ENCODE data around the gene BAZ2B.

BAZ2B gene

GRCh38 chr2:159616286-159616701, at the start of gene BAZ2B:
Gene BAZ2B, minus strand, starts transcription at chr2:159616548. Its CDS starts 137,829 bp downstream, at chr2:159478719.
- Mint-ChIP-seq H3K4me3 (peak within 1 kb of the TSS; percentile 84), H3K36me3 (ENCODE audit: low read depth) (no peaks in the 10 kb centered on the region), H3K27me3 (ENCODE audit: low read depth) (peaks cover 47% of the 10 kb centered on the region), H3K9me3 (no peaks in the 10 kb centered on the region), H3K27ac (peak within 1 kb of the TSS; percentile 47), H3K4me1 (ENCODE audit: low read depth) (peaks cover 10% of the 10 kb centered on the region)
- DNase-seq (ENCODE audit: low spot score), result no peak

- no peak for DNase-seq (ENCODE audit: low spot score)
- H3K4me1 Mint-ChIP-seq (ENCODE audit: low read depth), result no peaks in the 10 kb centered on the region
- H3K27ac Mint-ChIP-seq, result no peak overlapping the region
- peaks cover 3% of the 10 kb centered on the region for H3K9me3 Mint-ChIP-seq
- peaks cover 3% of the 10 kb centered on the region for H3K36me3 Mint-ChIP-seq (ENCODE audit: low read depth)
- no peak overlapping the region for H3K4me3 Mint-ChIP-seq
- no peaks in the 10 kb centered on the region for H3K27me3 Mint-ChIP-seq (ENCODE audit: low read depth)
Observed at GRCh38 chr2:159661286-159661685, 44.9 kb upstream of the BAZ2B start.

GRCh38 chr2:159658881-159659873, 42.8 kb upstream of the BAZ2B start:
- H3K9me3 Mint-ChIP-seq, result no peaks in the 10 kb centered on the region
- no peaks in the 10 kb centered on the region for H3K4me1 Mint-ChIP-seq (ENCODE audit: low read depth)
- no peak for DNase-seq (ENCODE audit: low spot score)
- H3K36me3 Mint-ChIP-seq (ENCODE audit: low read depth), result no peaks in the 10 kb centered on the region
- no peak overlapping the region for H3K4me3 Mint-ChIP-seq
- H3K27ac Mint-ChIP-seq, result no peak overlapping the region
- H3K27me3 Mint-ChIP-seq (ENCODE audit: low read depth), result no peaks in the 10 kb centered on the region

- Mint-ChIP-seq H3K9me3 (no peaks in the 10 kb centered on the region), H3K27me3 (ENCODE audit: low read depth) (no peaks in the 10 kb centered on the region), H3K4me3 (no peak overlapping the region), H3K4me1 (ENCODE audit: low read depth) (no peaks in the 10 kb centered on the region), H3K27ac (no peak overlapping the region), H3K36me3 (ENCODE audit: low read depth) (no peaks in the 10 kb centered on the region)
- DNase-seq (ENCODE audit: low spot score), result no peak
Observed at GRCh38 chr2:159653962-159654361, 37.6 kb upstream of the BAZ2B start.

- Mint-ChIP-seq H3K36me3 (ENCODE audit: low read depth) (no peaks in the 10 kb centered on the region), H3K9me3 (no peaks in the 10 kb centered on the region), H3K4me3 (no peak overlapping the region), H3K27me3 (ENCODE audit: low read depth) (no peaks in the 10 kb centered on the region), H3K4me1 (ENCODE audit: low read depth) (no peaks in the 10 kb centered on the region), H3K27ac (no peak overlapping the region)
- no peak for DNase-seq (ENCODE audit: low spot score)
Observed at GRCh38 chr2:159651884-159652283, 35.5 kb upstream of the BAZ2B start.

- Mint-ChIP-seq H3K27me3 (ENCODE audit: low read depth) (no peaks in the 10 kb centered on the region), H3K4me1 (ENCODE audit: low read depth) (no peaks in the 10 kb centered on the region), H3K36me3 (ENCODE audit: low read depth) (no peaks in the 10 kb centered on the region), H3K27ac (no peak overlapping the region), H3K4me3 (no peak overlapping the region), H3K9me3 (no peaks in the 10 kb centered on the region)
- DNase-seq (ENCODE audit: low spot score), result no peak
Observed at GRCh38 chr2:159650574-159650973, 34.2 kb upstream of the BAZ2B start.

- Mint-ChIP-seq H3K36me3 (ENCODE audit: low read depth) (no peaks in the 10 kb centered on the region), H3K9me3 (peaks cover 3% of the 10 kb centered on the region), H3K4me3 (no peak overlapping the region), H3K4me1 (ENCODE audit: low read depth) (no peaks in the 10 kb centered on the region), H3K27ac (no peak overlapping the region), H3K27me3 (ENCODE audit: low read depth) (no peaks in the 10 kb centered on the region)
- DNase-seq (ENCODE audit: low spot score), result no peak
Observed at GRCh38 chr2:159648643-159649042, 32.3 kb upstream of the BAZ2B start.

- peaks cover 3% of the 10 kb centered on the region for H3K9me3 Mint-ChIP-seq
- no peaks in the 10 kb centered on the region for H3K27me3 Mint-ChIP-seq (ENCODE audit: low read depth)
- no peaks in the 10 kb centered on the region for H3K36me3 Mint-ChIP-seq (ENCODE audit: low read depth)
- no peak for DNase-seq (ENCODE audit: low spot score)
- no peak overlapping the region for H3K27ac Mint-ChIP-seq
- H3K4me1 Mint-ChIP-seq (ENCODE audit: low read depth), result no peaks in the 10 kb centered on the region
- no peak overlapping the region for H3K4me3 Mint-ChIP-seq
Observed at GRCh38 chr2:159647667-159648066, 31.3 kb upstream of the BAZ2B start.

- no peak for DNase-seq (ENCODE audit: low spot score)
- no peak overlapping the region for H3K4me3 Mint-ChIP-seq
Observed at GRCh38 chr2:159640176-159640575, 23.8 kb upstream of the BAZ2B start.

GRCh38 chr2:159639712-159640111, 23.4 kb upstream of the BAZ2B start:
- no peaks in the 10 kb centered on the region for H3K27me3 Mint-ChIP-seq (ENCODE audit: low read depth)
- H3K36me3 Mint-ChIP-seq (ENCODE audit: low read depth), result no peaks in the 10 kb centered on the region
- H3K4me1 Mint-ChIP-seq (ENCODE audit: low read depth), result no peaks in the 10 kb centered on the region
- no peak for DNase-seq (ENCODE audit: low spot score)
- peaks cover 3% of the 10 kb centered on the region for H3K9me3 Mint-ChIP-seq
- H3K27ac Mint-ChIP-seq, result no peak overlapping the region
- no peak overlapping the region for H3K4me3 Mint-ChIP-seq

More at GRCh38 chr2:159640176-159640575, 23.8 kb upstream of the BAZ2B start:
- no peaks in the 10 kb centered on the region for H3K36me3 Mint-ChIP-seq (ENCODE audit: low read depth)
- H3K9me3 Mint-ChIP-seq, result peaks cover 3% of the 10 kb centered on the region
- no peaks in the 10 kb centered on the region for H3K4me1 Mint-ChIP-seq (ENCODE audit: low read depth)
- no peaks in the 10 kb centered on the region for H3K27me3 Mint-ChIP-seq (ENCODE audit: low read depth)
- no peak overlapping the region for H3K27ac Mint-ChIP-seq

- Mint-ChIP-seq H3K27ac (no peak overlapping the region), H3K4me1 (ENCODE audit: low read depth) (no peaks in the 10 kb centered on the region), H3K4me3 (no peak overlapping the region)
Observed at GRCh38 chr2:159639071-159639470, 22.7 kb upstream of the BAZ2B start.

GRCh38 chr2:159637988-159638501, 21.7 kb upstream of the BAZ2B start:
- H3K27me3 Mint-ChIP-seq (ENCODE audit: low read depth), result no peaks in the 10 kb centered on the region
- no peak for DNase-seq (ENCODE audit: low spot score)
- H3K27ac Mint-ChIP-seq, result no peak overlapping the region
- H3K4me3 Mint-ChIP-seq, result no peak overlapping the region
- H3K36me3 Mint-ChIP-seq (ENCODE audit: low read depth), result no peaks in the 10 kb centered on the region
- no peaks in the 10 kb centered on the region for H3K9me3 Mint-ChIP-seq
- no peaks in the 10 kb centered on the region for H3K4me1 Mint-ChIP-seq (ENCODE audit: low read depth)

More at GRCh38 chr2:159639071-159639470, 22.7 kb upstream of the BAZ2B start:
- no peaks in the 10 kb centered on the region for H3K36me3 Mint-ChIP-seq (ENCODE audit: low read depth)
- no peaks in the 10 kb centered on the region for H3K9me3 Mint-ChIP-seq
- DNase-seq (ENCODE audit: low spot score), result no peak
- H3K27me3 Mint-ChIP-seq (ENCODE audit: low read depth), result no peaks in the 10 kb centered on the region

- Mint-ChIP-seq H3K27ac (no peak overlapping the region), H3K4me1 (ENCODE audit: low read depth) (no peaks in the 10 kb centered on the region), H3K4me3 (no peak overlapping the region), H3K27me3 (ENCODE audit: low read depth) (no peaks in the 10 kb centered on the region), H3K36me3 (ENCODE audit: low read depth) (no peaks in the 10 kb centered on the region), H3K9me3 (no peaks in the 10 kb centered on the region)
- no peak for DNase-seq (ENCODE audit: low spot score)
Observed at GRCh38 chr2:159637240-159637639, 20.9 kb upstream of the BAZ2B start.

GRCh38 chr2:159635006-159635789, 18.9 kb upstream of the BAZ2B start:
- Mint-ChIP-seq H3K4me3 (no peak overlapping the region), H3K4me1 (ENCODE audit: low read depth) (no peaks in the 10 kb centered on the region), H3K36me3 (ENCODE audit: low read depth) (no peaks in the 10 kb centered on the region), H3K27me3 (ENCODE audit: low read depth) (no peaks in the 10 kb centered on the region), H3K27ac (no peak overlapping the region), H3K9me3 (no peaks in the 10 kb centered on the region)
- no peak for DNase-seq (ENCODE audit: low spot score)
